ENCODE results near the gene CRYBG2. TPM values are rescaled to one million over a fixed set of nuclear protein-coding genes. Genes with fewer than 3 reads are reported as not detected.

Gene CRYBG2
- total and polyA plus RNA-seq, 2 of the 13 experiments (the other 11 are each of a cell fraction or from before 2014, with no cell fraction given) = 1.3 to 2.9 TPM

- WGBS (ENCODE audit: low lambda C conversion rate) = 93% methylated on average over 3 of the region's 12 CpGs
- DNase-seq (ENCODE audit: low spot score) = no peak
- Histone ChIP-seq H3K79me2 (ENCODE audit: insufficient read depth, low read length) (no peaks in the 10 kb centered on the region), H3K9ac (ENCODE audit: insufficient read depth, low read depth, low read length) (no peak overlapping the region), H2AFZ (ENCODE audit: low read length) (no peak overlapping the region), H3K36me3 (replicated peaks in 1 of 2; ENCODE audit: control insufficient read depth in 1 of 2, insufficient read depth in 2 of 2, low read length in 2 of 2) (peaks cover 0 to 1% of the 10 kb centered on the region in 2 experiments; a peak in 1 of 5 replicates), H4K20me1 (ENCODE audit: insufficient read depth, low read length) (no peaks in the 10 kb centered on the region), H3K27ac (ENCODE audit: extremely low read length, insufficient read depth, low read length) (no peak overlapping the region), H3K4me2 (ENCODE audit: low read depth, low read length) (no peak overlapping the region), H3K27me3 (ENCODE audit: control insufficient read depth in 1 of 2, insufficient read depth in 2 of 2, low read length in 2 of 2) (no peaks in the 10 kb centered on the region), H3K4me3 (replicated peaks in 1 of 3; ENCODE audit: insufficient read depth in 1 of 3, low read depth in 2 of 3, low read length in 3 of 3) (no peak overlapping the region), H3K4me1 (ENCODE audit: insufficient read depth, low read length) (no peaks in the 10 kb centered on the region; the same call in 1 of the 2 replicates), H3K9me3 (ENCODE audit: low read length) (no peaks in the 10 kb centered on the region)
- no peak for ATAC-seq
- CTCF ChIA-PET (ENCODE audit: low intra/inter-chr PET ratio, low total read pairs) = no interaction called here
- in situ Hi-C loops (cut with HindIII; ENCODE audit: extremely low pct_ligation_motif_present, low pct_unique_long_range_greater_than_20kb) (no loop called here), intact Hi-C loops (cut with micrococcal nuclease; ENCODE audit: unreplicated experiment) (no loop called here)
- no TSS peak for BruUV-seq (replicated peaks)
- FAIRE-seq = no peak
- TF ChIP-seq CCAR2 (optimal IDR thresholded peaks at IDR 0.05; ENCODE audit: low read depth, low read length) = no peak
- no peak for TF ChIP-seq FOXC1 (CRISPR knock-in tag; IDR thresholded peaks at IDR 0.05; ENCODE audit: borderline replicate concordance)
- TF ChIP-seq REST (IDR thresholded peaks at IDR 0.05; ENCODE audit: borderline replicate concordance in 1 of 2, low read depth in 1 of 2, low read length in 2 of 2) = no peak
- no peak for TF ChIP-seq ZNF234 (CRISPR knock-in tag; conservative IDR thresholded peaks at IDR 0.05)
- POLR2A ChIA-PET = no interaction called here
Observed at GRCh38 chr1:26297057-26297790, 56.7 kb downstream of the CRYBG2 start.
